Endothelial cell of umbilical vein (primary cell): ENCODE results near the gene GNG2. TPM values are rescaled to one million over a fixed set of nuclear protein-coding genes. Genes with fewer than 3 reads are reported as not detected.

Source experiments
- BruUV-seq: library from RNA; stranded (reverse); fragments of 400-500 nt; replicated peaks from 2 replicates; lab custom pipeline; 2021; lab: Mats Ljungman, UMichigan
- CTCF ChIA-PET: fragments of 300-600, 350-600 bp; sonication (Branson Sonifier 250); formaldehyde crosslinking; loops from one replicate; lab custom pipeline; 2021; ENCODE audit warnings: antibody characterized with exemption, inconsistent platforms; lab: Charles Lee
- POLR2A ChIA-PET: fragments of 300-600, 350-600 bp; sonication (Branson Sonifier 250); formaldehyde crosslinking; loops from one replicate; lab custom pipeline; 2021; ENCODE audit warnings: antibody characterized with exemption, inconsistent platforms; lab: Charles Lee
- DNase-seq: peaks from one replicate; pipeline ENCODE4 v3.0.0-alpha.2; 2011; ENCODE audit warnings: low read depth, low spot score
- FAIRE-seq: peaks from 2 replicates; lab custom pipeline; 2011; peaks lifted over from hg19 to GRCh38; lab: Jason Lieb, UNC
- H2AFZ ChIP-seq: 2 replicates; pipeline ENCODE4 v1.6.0; 2012; ENCODE audit warnings: low read depth, low read length, control low read depth, inconsistent platforms
- H3K27ac ChIP-seq: 2 replicates; pipeline ENCODE4 v1.5.1; 2011; ENCODE audit warnings: low read depth, mild to moderate bottlenecking, control low read depth, low read length, moderate library complexity; ENCODE audit not compliant: insufficient read depth
- H3K27me3 ChIP-seq, 2 experiments: 2 replicates each; pipeline versions ENCODE4 v1.6.0 to v1.6.1; 2011; ENCODE audit warnings: low read length in 2 of 2, mixed read lengths in 1 of 2; ENCODE audit not compliant: control insufficient read depth in 2 of 2, insufficient read depth in 2 of 2
- H3K36me3 ChIP-seq, 2 experiments: 2 replicates in 1 of 2; 3 replicates in 1 of 2; pipeline ENCODE4 v1.5.1; 2011; ENCODE audit warnings: low read length in 2 of 2, mild to moderate bottlenecking in 1 of 2, moderate library complexity in 1 of 2; ENCODE audit not compliant: control insufficient read depth in 2 of 2, insufficient read depth in 2 of 2; ENCODE audit errors: extremely low read depth in 1 of 2
- H3K4me1 ChIP-seq: 3 replicates; pipeline ENCODE4 v1.5.1; 2011; ENCODE audit warnings: mild to moderate bottlenecking, low read length; ENCODE audit not compliant: control insufficient read depth, insufficient read depth; ENCODE audit errors: extremely low read depth
- H3K4me2 ChIP-seq: 2 replicates; pipeline ENCODE4 v1.6.1; 2011; ENCODE audit warnings: low read length, control low read depth, mixed read lengths; ENCODE audit not compliant: insufficient read depth
- H3K4me3 ChIP-seq, 3 experiments: fragments of 200-600 bp in 1 of 3; sonication (generic), shearing (Covaris generic) in 1 of 3; replicated peaks in 1 of 3; 2 replicates each; pipeline ENCODE4 v1.5.1; 2011 to 2016; ENCODE audit warnings: control low read depth in 3 of 3, low read length in 3 of 3, mild to moderate bottlenecking in 2 of 3, inconsistent platforms in 1 of 3, low read depth in 1 of 3, moderate library complexity in 1 of 3; ENCODE audit not compliant: insufficient read depth in 1 of 3
- H3K79me2 ChIP-seq: 2 replicates; pipeline ENCODE4 v1.6.0; 2012; ENCODE audit warnings: low read length, inconsistent platforms; ENCODE audit not compliant: control insufficient read depth, insufficient read depth
- H3K9ac ChIP-seq: replicated peaks from 2 replicates; pipeline ENCODE3; 2011; ENCODE audit warnings: low read length, control low read depth; ENCODE audit not compliant: insufficient read depth; ENCODE audit errors: extremely low read depth
- H3K9me1 ChIP-seq: replicated peaks from 3 replicates; pipeline ENCODE4 v1.6.0; 2011; ENCODE audit warnings: mild to moderate bottlenecking, low read length; ENCODE audit not compliant: control insufficient read depth, insufficient read depth; ENCODE audit errors: extremely low read depth
- H3K9me3 ChIP-seq: replicated peaks from 2 replicates; pipeline ENCODE4 v1.5.1; 2012; ENCODE audit warnings: low read length, inconsistent platforms; ENCODE audit not compliant: control insufficient read depth, insufficient read depth
- H4K20me1 ChIP-seq: replicated peaks from 2 replicates; pipeline ENCODE3; 2011; ENCODE audit warnings: mild to moderate bottlenecking, low read length; ENCODE audit not compliant: control insufficient read depth, insufficient read depth; ENCODE audit errors: extremely low read depth
- CTCF ChIP-seq, 2 donors: IDR thresholded peaks; 1 replicate in 1 of 2; 2 replicates in 1 of 2; pipeline ENCODE4 v1.5.1; 2011; ENCODE audit warnings: low read length in 2 of 2, mild to moderate bottlenecking in 2 of 2, moderate library complexity in 2 of 2, control low read depth in 1 of 2, inconsistent platforms in 1 of 2, low read depth in 1 of 2; ENCODE audit not compliant: insufficient read depth in 1 of 2; ENCODE audit errors: extremely low read depth in 1 of 2
- EZH2 ChIP-seq: IDR thresholded peaks from 2 replicates; pipeline ENCODE4 v1.6.1; 2012; ENCODE audit warnings: borderline replicate concordance, low read depth, mild to moderate bottlenecking, moderate library complexity, low read length, inconsistent platforms; ENCODE audit not compliant: severe bottlenecking
- FOS ChIP-seq: IDR thresholded peaks from 2 replicates; pipeline ENCODE4 v1.6.1; 2011; ENCODE audit warnings: mild to moderate bottlenecking, low read length, moderate library complexity, borderline replicate concordance; ENCODE audit not compliant: insufficient read depth
- GATA2 ChIP-seq: IDR thresholded peaks from 2 replicates; pipeline ENCODE4 v1.7.0; 2011; ENCODE audit warnings: low read depth, mild to moderate bottlenecking, moderate library complexity, mixed read lengths, low read length; ENCODE audit not compliant: insufficient read length, insufficient read depth
- JUN ChIP-seq: IDR thresholded peaks from 2 replicates; pipeline ENCODE4 v1.6.1; 2011; ENCODE audit warnings: borderline replicate concordance, low read depth; ENCODE audit not compliant: insufficient read length, insufficient read depth
- MYC ChIP-seq: IDR thresholded peaks from one replicate; pipeline ENCODE4 v1.6.1; 2011; ENCODE audit warnings: mild to moderate bottlenecking, low read depth, low read length
- POLR2A ChIP-seq: IDR thresholded peaks from 2 replicates; pipeline ENCODE4 v1.6.1; 2012; ENCODE audit warnings: low read depth, mild to moderate bottlenecking, control low read depth, low read length
- POLR2AphosphoS5 ChIP-seq: IDR thresholded peaks from 2 replicates; pipeline ENCODE4 v1.6.1; 2012; ENCODE audit warnings: low read depth, mild to moderate bottlenecking, control low read depth, low read length, moderate library complexity; ENCODE audit not compliant: insufficient read depth
- dilution Hi-C: fragments of 300-500 bp; cut with MboI; formaldehyde crosslinking; loops from one replicate; pipeline ENCODE4 v1.15.0; 2019; ENCODE audit warnings: low sequenced_read_pairs; ENCODE audit not compliant: extremely low pct_ligation_motif_present
- intact Hi-C: fragments of 100-400 bp; cut with micrococcal nuclease; formaldehyde crosslinking; loops from one replicate; pipeline ENCODE4 v1.10.0; 2022
- polyA plus RNA-seq, 4 experiments: library from polyadenylated mRNA; depleted of rRNA in 3 of 4; stranded (reverse) in 3 of 4; unstranded in 1 of 4; fragments of >200 nt; gene quantifications; 2 replicates each; pipeline versions ENCODE4 v1.2.1 to v1.2.3, GENCODE V29; 2011 to 2012; ENCODE audit warnings: missing spikeins in 1 of 4
- total RNA-seq: library from RNA; stranded (reverse); gene quantifications from 2 replicates; pipeline ENCODE4 v1.2.3, GENCODE V29; 2021
- TF ChIP-seq, protein P1 (sequence below): IDR thresholded peaks from 2 replicates; pipeline ENCODE4 v1.6.1; 2011; ENCODE audit not compliant: insufficient read depth, insufficient read length

The GNG2 gene
- total and polyA plus RNA-seq, 2 donors (not counting 3 experiments of a cell fraction or from before 2014, with no cell fraction given): not detected

GRCh38 chr14:51942971-51943370, 82.6 kb downstream of the GNG2 start:
- peaks cover 2 to 6% of the 10 kb centered on the region in 2 experiments for H3K27me3 ChIP-seq
- H3K79me2 ChIP-seq: no peaks in the 10 kb centered on the region
- DNase-seq (no peak), FAIRE-seq (no peak)
- H3K4me1 ChIP-seq: no peaks in the 10 kb centered on the region
- BruUV-seq: no TSS peak
- H2AFZ ChIP-seq: no peak overlapping the region
- H3K4me3 ChIP-seq: no peak overlapping the region
- no peak overlapping the region for H3K27ac ChIP-seq
- no peaks in the 10 kb centered on the region for H3K9me3 ChIP-seq
- no peak for TF ChIP-seq POLR2A
- TF ChIP-seq GATA2: no peak
- no peak for TF ChIP-seq MYC
- TF ChIP-seq EZH2: no peak
- TF ChIP-seq CTCF (IDR thresholded peaks at IDR 0.05; ENCODE audit: extremely low read depth in 1 of 2, insufficient read depth in 1 of 2, low read depth in 1 of 2, low read length in 2 of 2): no peak
- no peak for TF ChIP-seq JUN
- TF ChIP-seq FOS: no peak
- TF ChIP-seq POLR2AphosphoS5: no peak
- TF ChIP-seq, protein P1, sequence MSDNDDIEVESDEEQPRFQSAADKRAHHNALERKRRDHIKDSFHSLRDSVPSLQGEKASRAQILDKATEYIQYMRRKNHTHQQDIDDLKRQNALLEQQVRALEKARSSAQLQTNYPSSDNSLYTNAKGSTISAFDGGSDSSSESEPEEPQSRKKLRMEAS: no peak
- no peak overlapping the region for H3K9ac ChIP-seq
- dilution Hi-C loops: no loop called here
- H4K20me1 ChIP-seq: no peaks in the 10 kb centered on the region
- intact Hi-C loops: no loop called here
- POLR2A ChIA-PET: no interaction called here
- H3K9me1 ChIP-seq: no peaks in the 10 kb centered on the region
- no peak overlapping the region for H3K4me2 ChIP-seq
- no peaks in the 10 kb centered on the region for H3K36me3 ChIP-seq
- CTCF ChIA-PET: no interaction called here
